Stimulated activated CD8-positive, alpha-beta memory T cell treated with anti-CD3 and anti-CD28 coated beads, Interleukin-12 subunit alpha, Interleukin-12 subunit beta, amount 100 ng/mL, for 24 hours (primary cell): ENCODE data around the gene CAPRIN1.

Experiments used
- DNase-seq: peaks from one replicate; pipeline ENCODE4 v3.0.0-alpha.2; 2020; ENCODE audit errors: extremely low read depth

Gene CAPRIN1

DNA sequence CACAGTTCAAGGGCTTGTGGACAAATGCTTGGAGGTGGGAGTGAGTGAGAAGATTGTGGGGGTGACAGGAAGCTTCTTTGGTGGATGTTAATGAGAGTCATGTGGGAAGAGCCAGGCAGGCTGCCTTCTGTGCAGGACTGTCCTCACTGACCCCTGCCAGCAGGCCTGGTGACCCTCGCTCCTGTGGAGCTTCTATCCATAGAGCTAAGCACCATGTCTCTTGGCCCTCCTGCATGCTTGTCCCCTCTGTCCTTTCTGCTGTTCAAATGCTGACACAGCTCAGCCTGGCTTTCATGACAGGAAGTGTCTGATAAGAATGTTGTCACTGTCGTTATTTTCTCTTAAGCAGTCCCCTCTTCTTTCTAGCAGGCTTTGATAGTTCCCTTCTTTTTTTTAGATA lies 91.5 kb downstream of the CAPRIN1 start:
- no peak for DNase-seq

DNA sequence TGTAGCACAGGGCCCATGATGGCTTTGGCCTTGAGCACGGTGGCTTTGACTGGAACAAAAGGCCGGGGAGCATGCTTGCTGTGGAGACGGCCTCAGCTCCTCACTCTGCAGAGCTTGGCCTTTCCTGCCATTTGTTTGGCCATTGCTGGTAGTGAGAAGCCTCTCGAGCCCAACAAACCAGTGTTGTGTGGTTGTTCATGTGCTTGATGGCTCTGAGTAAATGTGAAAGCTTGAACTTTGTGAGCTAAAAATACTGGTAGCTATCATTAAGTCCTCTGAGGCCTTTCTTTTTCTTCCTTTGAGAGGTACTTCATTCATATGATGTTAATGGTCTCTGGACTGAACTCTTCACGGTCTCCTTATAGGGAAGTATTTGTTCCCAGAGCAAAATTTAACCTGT lies 93.5 kb downstream of the CAPRIN1 start:
- DNase-seq: no peak

DNA sequence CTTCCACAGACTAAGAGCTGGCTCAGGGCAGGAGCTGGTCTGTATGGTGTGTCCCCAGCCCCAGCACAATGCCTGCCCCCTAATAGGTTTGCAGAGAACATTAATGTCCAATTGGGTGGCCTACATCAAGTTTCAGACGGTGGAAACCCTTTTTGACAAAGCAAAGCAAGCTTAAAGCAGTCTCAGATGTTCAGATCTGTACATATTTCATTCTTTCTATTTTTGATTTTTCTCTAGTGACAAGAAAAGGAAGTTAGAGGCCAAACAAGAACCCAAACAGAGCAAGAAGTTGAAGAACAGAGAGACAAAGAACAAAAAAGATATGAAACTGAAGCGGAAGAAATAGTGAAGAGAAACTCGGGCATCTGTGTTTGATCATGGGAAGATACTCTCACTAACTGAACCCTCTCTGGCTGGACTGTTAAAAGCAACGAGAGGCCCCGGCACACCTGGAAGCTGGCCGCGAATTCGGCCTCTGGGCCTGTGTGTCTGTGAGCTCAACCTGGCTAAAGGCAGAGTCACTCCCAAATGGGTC lies 94.4 kb downstream of the CAPRIN1 start:
- no peak for DNase-seq

DNA sequence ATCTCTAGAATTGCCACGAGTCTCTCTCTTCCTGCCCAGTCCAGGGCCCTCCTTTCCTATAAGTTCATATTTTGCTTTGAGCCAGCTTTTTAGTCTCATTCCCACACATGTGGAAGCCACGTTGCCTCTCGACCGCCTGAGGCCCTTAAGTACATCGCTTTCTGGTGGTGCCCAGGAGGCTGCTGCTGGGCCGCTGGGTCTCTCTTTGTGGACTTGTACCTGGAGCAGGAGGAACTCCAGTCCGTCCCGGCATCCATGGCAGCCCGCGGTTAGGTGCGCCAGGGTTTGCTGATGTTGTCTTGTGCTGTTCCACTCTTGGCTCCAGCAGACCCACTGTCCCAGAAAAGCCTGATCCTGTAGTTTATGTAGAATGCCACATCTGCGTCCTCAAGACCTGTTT lies 94.9 kb downstream of the CAPRIN1 start:
- no peak for DNase-seq

DNA sequence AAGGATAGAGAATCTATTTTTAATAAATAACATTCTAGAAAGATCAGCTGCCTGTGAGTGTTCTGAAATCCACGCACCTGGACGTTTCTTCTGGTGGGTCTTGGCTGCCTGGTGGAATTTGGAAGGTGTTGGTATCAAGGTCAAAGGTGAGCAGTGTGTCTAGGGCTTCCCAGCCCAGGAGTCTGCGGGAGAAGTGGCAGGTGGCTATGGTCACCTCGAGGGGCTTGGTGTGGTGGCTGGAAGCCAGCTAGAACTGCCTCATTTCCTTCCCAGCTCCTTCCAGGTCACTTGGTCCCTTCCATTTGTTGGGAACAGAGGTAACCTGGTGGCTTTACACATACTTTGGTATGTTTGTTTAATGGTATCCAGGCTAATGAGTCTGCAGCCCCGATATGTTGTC lies 95.3 kb downstream of the CAPRIN1 start:
- no peak for DNase-seq

DNA sequence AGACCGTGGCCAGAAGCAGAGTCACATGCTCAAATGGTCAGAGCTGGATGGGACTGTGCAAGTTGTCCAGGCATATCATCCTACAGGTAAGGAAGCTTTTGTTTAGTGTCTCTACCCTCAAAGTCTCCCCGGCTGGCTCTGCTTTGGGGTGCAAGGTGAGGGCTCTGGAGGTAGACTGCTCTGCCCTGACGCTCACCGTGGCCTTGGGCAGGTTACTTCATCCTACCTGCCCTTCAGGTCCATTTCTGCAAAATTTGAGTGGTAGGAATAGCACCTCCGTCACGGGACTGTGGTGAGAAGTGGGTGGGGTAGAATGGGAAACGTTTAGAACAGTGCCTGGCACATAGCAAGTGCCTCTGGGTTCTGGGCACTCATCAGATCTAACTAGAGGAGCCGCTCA lies 96.0 kb downstream of the CAPRIN1 start:
- no peak for DNase-seq

DNA sequence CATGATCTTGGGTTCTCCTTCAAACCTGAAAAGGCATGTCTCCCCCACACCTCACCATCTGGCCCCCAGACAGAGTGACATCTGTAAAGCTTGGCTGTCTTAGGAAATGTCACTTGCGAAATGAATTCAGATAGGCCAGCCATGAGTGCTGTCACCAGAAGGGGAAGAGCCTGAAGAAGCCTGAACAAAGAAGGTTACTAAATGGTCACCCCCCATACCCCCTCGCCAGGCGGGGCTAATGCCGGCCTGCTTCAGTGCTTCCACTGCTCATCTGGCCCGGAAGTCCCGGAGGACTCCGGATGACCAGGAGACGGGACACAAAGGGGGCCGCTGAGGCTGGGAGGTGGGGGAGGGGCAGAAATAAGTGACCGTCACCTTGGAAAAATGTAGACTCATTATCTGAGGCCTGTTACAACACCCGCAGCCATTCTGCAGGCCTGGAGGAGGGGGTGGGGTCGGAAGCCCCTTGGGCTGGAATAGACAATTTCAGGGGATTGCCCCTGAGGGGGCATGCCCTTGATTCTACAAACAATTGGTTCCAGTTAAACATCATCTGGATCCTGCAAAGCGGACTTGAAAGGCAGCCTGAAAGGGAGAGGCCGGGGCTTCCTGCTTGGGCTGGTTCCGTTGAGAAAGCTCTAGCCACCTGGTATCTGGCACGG lies 97.1 kb downstream of the CAPRIN1 start:
- no peak for DNase-seq

DNA sequence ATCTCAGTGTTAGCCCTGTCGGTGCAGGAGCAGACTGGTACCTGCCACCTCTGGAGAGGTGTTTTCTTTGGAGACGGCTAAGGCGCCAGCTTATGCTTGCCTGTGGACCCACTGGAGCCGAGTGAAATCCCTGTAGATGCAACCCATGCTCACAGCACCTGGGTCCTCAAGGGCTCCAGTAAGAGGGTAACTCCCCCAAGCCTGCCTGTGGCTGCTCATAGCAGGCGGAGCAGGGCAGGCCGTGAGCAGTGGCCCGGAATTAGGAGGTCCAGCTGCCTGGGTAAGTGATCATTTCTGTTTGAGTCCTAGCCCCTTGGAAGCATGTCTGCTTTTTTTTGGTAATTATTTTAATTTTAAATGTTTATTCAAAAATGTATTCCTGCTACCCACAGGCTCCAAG lies 97.7 kb downstream of the CAPRIN1 start:
- no peak for DNase-seq

DNA sequence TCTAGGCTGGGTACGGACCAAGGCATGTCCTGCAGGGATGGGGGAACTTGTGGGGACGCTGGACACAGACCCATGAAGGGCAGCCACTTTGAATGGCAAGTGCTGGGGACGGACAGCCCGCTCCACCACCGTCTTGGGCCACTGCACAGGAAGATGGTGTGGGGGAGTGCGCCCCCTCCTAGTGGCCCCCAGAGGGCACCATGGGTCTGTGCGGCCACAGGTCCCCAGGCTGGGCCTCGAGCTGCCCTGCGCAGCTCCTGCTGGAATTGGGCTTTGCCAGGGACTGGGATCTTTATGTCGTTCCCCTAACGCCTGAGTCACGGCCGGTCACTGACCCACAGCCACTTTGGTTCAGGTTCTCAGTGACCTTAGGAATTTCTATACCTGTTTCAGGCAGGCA lies 98.3 kb downstream of the CAPRIN1 start:
- no peak for DNase-seq

DNA sequence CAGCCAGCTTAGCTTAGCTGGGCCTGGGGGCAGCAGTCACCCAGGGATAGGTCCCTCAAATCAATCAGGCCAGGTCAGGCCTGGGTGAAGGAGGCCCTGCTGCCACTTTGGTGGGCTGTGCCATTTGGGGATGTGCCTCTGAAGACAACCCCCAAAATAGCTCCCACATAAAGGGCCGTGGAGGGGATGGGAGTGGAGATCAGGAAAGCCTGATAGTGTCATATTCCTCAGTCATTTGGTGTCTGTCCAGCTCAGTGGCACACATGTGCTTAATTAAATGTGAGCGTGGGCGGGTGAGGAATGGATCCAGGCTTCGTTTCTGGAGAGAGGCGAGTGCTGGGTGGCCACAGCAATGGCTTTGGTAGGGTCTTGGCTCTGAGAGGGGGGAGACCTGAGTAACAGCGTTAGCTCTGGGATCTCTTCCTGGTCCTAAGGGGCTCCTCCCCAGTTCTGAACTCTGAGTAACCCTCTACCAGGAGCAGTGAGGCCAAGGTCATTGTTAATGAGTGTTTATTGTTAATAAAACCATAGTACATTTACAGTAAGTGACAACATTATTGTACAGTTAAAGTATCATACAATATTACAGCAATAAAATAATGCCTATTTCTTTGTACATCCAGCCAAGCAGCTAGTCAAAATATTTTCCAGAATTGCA lies 99.1 kb downstream of the CAPRIN1 start:
- no peak for DNase-seq
